NCI-H460 (cell line): ENCODE data around the gene GNE. TPM values are rescaled to one million over a fixed set of nuclear protein-coding genes. Genes with fewer than 3 reads are reported as not detected.

Source experiments
- DNase-seq: peaks from one replicate; pipeline ENCODE4 v3.0.0-alpha.2; 2016; ENCODE audit warnings: low read depth; ENCODE audit errors: extremely low read depth
- small RNA-seq, 2 experiments: library from RNA; depleted of rRNA; stranded (forward); fragments of <200 nt; gene quantifications; one replicate each; pipeline ENCODE3, GENCODE V24; 2014
- total RNA-seq: library from RNA; depleted of rRNA; stranded (reverse); fragments of >200 nt; shearing (Covaris generic); gene quantifications from 2 replicates; pipeline ENCODE4 v1.2.3, GENCODE V29; 2014; rRNA removed

The GNE gene
- total RNA-seq, 1 experiment from 2014 or later = 22.0 TPM

GRCh38 chr9:36174271-36174670 is 84.0 kb downstream of the GNE start:
- no peak for DNase-seq

GRCh38 chr9:36173861-36174260 is 84.4 kb downstream of the GNE start:
- no peak for DNase-seq

GRCh38 chr9:36170531-36170930 is 87.7 kb downstream of the GNE start:
- no peak for DNase-seq

DNA sequence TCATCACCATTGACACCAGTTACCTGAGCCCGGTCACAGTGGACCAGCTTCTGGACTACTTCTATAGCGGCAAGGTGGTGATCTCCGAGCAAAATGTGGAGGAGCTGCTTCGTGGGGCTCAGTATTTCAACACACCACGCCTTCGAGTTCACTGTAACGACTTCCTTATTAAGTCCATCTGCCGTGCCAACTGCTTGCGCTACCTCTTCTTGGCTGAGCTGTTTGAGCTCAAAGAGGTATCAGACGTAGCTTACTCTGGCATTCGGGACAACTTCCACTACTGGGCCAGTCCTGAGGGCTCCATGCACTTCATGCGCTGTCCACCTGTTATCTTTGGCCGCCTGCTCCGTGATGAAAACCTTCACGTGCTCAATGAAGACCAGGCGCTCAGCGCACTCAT is 88.5 kb downstream of the GNE start:
- DNase-seq = no peak

- DNase-seq = no peak
Observed at GRCh38 chr9:36169166-36169565, 89.1 kb downstream of the GNE start, which contains the start of gene CCIN. CCIN (plus strand) TSS chr9:36169388; CDS start chr9:36169503, 115 bp downstream.

DNA sequence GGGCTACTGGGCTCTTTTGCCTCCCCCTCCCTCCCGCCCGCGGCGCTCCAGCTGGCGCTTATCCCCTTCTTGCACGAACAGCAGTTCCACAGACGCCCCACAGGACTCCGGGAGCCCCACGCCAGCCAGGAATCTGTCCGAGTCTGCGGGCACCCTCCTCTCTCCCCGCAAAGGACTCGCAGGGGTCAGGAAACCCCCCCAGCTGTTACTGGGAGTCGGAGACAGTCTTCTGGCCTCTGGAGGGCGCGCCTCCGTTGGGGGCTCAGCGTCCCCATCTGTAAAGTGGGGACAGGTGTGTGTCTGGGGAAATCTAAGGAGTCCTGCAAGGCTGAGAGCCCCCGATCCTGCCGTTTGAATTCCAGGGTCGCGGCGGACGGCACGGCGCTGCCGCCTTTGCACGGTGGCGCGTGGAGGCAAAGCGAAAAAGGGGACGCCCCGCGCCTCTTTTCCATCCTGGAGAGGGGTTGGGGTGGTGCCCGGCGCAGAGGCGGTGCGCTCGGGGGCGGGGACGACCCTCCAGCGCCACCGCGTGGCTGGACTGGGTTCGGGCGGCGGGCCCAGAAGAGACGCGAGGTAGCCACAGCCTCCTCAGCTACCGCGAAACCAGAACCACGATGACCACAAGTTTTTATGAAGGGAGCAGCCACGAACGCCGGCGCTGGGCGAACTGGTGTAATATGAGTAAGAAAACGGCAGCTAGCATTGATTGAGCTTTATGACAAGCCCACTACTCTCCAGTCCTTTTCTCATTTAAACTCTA is 91.9 kb downstream of the GNE start:
- peak; percentile 60 for DNase-seq

- no peak for DNase-seq
Observed at GRCh38 chr9:36165826-36166167, 92.5 kb downstream of the GNE start.

DNA sequence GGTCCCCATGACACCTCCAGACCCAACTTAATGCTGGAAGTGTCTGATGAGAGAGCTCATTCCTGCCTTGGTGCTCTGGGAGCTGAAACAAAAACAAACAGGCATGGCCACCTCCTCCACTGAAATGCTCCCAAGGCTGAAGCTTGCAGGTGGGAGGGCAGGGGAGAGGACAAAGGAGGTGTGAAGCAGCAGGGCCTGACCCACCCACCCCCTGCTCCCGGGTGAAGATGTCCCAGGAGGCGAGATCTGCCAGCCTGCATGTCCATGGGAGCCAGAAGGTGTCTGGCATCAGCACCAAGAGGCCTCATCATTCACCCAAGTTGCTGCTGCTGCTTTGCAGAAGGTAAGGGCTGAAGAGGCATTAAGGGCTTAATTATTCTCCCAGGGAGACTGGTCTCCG is 93.3 kb downstream of the GNE start:
- DNase-seq = no peak

Small RNA genes lying within 50 kb of the gene (small RNA-seq; reads per million reads assigned to genes)
- 0 reads per million in 2 experiments for gene RNU4-53P

Other genes with a start within 250 kb of the GNE start
- gene RECK, start 221.5 kb downstream of the GNE start, total RNA-seq = 3.6 and 6.0 TPM in 2 replicates
- 0.35 and 0.92 TPM in 2 replicates for gene GLIPR2, start 121.7 kb downstream of the GNE start, total RNA-seq
- not detected in 2 replicates for gene CCIN, start 89.1 kb downstream of the GNE start, total RNA-seq
- gene CLTA, start 67.5 kb downstream of the GNE start, total RNA-seq = 201 and 224 TPM in 2 replicates
- gene RNF38, start 141.8 kb upstream of the GNE start, total RNA-seq = 6.6 and 6.8 TPM in 2 replicates